ENCODE results near the gene CCDC70. TPM values are rescaled to one million over a fixed set of nuclear protein-coding genes. Genes with fewer than 3 reads are reported as not detected.

Gene CCDC70
- total RNA-seq, 1 experiment from 2014 or later: not detected

- no peak for TF ChIP-seq CTCF (conservative IDR thresholded peaks at IDR 0.05; ENCODE audit: low read depth, low read length)
- TF ChIP-seq EZH2 (IDR thresholded peaks at IDR 0.05; ENCODE audit: borderline replicate concordance, low read depth, low read length, poor library complexity, severe bottlenecking): no peak
- CTCF ChIA-PET: no interaction called here
- Histone ChIP-seq H3K4me3 (ENCODE audit: low read depth, low read length, poor library complexity, severe bottlenecking) (no peak overlapping the region), H3K9me3 (ENCODE audit: low read depth, low read length, poor library complexity, severe bottlenecking) (no peaks in the 10 kb centered on the region), H3K4me1 (ENCODE audit: insufficient read depth, low read length, poor library complexity, severe bottlenecking) (no peaks in the 10 kb centered on the region), H3K27me3 (replicated peaks; ENCODE audit: insufficient read depth, low read depth, low read length, poor library complexity) (peaks cover 5% of the 10 kb centered on the region), H3K36me3 (ENCODE audit: insufficient read depth, low read length, poor library complexity, severe bottlenecking) (no peaks in the 10 kb centered on the region), H3K27ac (ENCODE audit: low read depth, low read length, poor library complexity, severe bottlenecking) (no peak overlapping the region)
- BruUV-seq (replicated peaks): no TSS peak
- no peak for DNase-seq (ENCODE audit: low spot score)
- intact Hi-C loops (cut with micrococcal nuclease; ENCODE audit: unreplicated experiment): no loop called here
- POLR2A ChIA-PET (ENCODE audit: low non-redundant PET): no interaction called here
These were observed 8.8 kb downstream of the CCDC70 start for GRCh38 chr13:51870616-51871015.

GRCh38 chr13:51873117-51873798, 11.5 kb downstream of the CCDC70 start:
- no peak for TF ChIP-seq EZH2 (IDR thresholded peaks at IDR 0.05; ENCODE audit: borderline replicate concordance, low read depth, low read length, poor library complexity, severe bottlenecking)
- no peaks in the 10 kb centered on the region for H3K4me1 ChIP-seq (ENCODE audit: insufficient read depth, low read length, poor library complexity, severe bottlenecking)
- BruUV-seq (replicated peaks): no TSS peak
- ChIA-PET CTCF (interaction anchor here (0.7 kb wide), 1 partner anchor 20 kb away, joined by 4 read pairs; no protein-coding TSS in a partner anchor), POLR2A (ENCODE audit: low non-redundant PET) (no interaction called here)
- intact Hi-C loops (cut with micrococcal nuclease; ENCODE audit: unreplicated experiment): no loop called here
- peaks cover 5% of the 10 kb centered on the region for H3K27me3 ChIP-seq (replicated peaks; ENCODE audit: insufficient read depth, low read depth, low read length, poor library complexity)
- no peaks in the 10 kb centered on the region for H3K36me3 ChIP-seq (ENCODE audit: insufficient read depth, low read length, poor library complexity, severe bottlenecking)
- no peak overlapping the region for H3K27ac ChIP-seq (ENCODE audit: low read depth, low read length, poor library complexity, severe bottlenecking)
- DNase-seq (ENCODE audit: low spot score): no peak
- H3K4me3 ChIP-seq (ENCODE audit: low read depth, low read length, poor library complexity, severe bottlenecking): no peak overlapping the region
- H3K9me3 ChIP-seq (ENCODE audit: low read depth, low read length, poor library complexity, severe bottlenecking): no peaks in the 10 kb centered on the region

- BruUV-seq (replicated peaks): no TSS peak
- H3K9me3 ChIP-seq (ENCODE audit: low read depth, low read length, poor library complexity, severe bottlenecking): no peaks in the 10 kb centered on the region
- intact Hi-C loops (cut with micrococcal nuclease; ENCODE audit: unreplicated experiment): no loop called here
- DNase-seq (ENCODE audit: low spot score): no peak
- no peaks in the 10 kb centered on the region for H3K36me3 ChIP-seq (ENCODE audit: insufficient read depth, low read length, poor library complexity, severe bottlenecking)
- no peak for TF ChIP-seq EZH2 (IDR thresholded peaks at IDR 0.05; ENCODE audit: borderline replicate concordance, low read depth, low read length, poor library complexity, severe bottlenecking)
- peaks cover 5% of the 10 kb centered on the region for H3K27me3 ChIP-seq (replicated peaks; ENCODE audit: insufficient read depth, low read depth, low read length, poor library complexity)
- H3K27ac ChIP-seq (ENCODE audit: low read depth, low read length, poor library complexity, severe bottlenecking): no peak overlapping the region
- ChIA-PET POLR2A (ENCODE audit: low non-redundant PET) (no interaction called here), CTCF (interaction anchor here (0.7 kb wide), 1 partner anchor 19 kb away, joined by 4 read pairs; no protein-coding TSS in a partner anchor)
- H3K4me1 ChIP-seq (ENCODE audit: insufficient read depth, low read length, poor library complexity, severe bottlenecking): no peaks in the 10 kb centered on the region
- H3K4me3 ChIP-seq (ENCODE audit: low read depth, low read length, poor library complexity, severe bottlenecking): no peak overlapping the region
These were observed 12.1 kb downstream of the CCDC70 start for GRCh38 chr13:51873837-51874236.

- no peak overlapping the region for H3K4me3 ChIP-seq (ENCODE audit: low read depth, low read length, poor library complexity, severe bottlenecking)
- ChIA-PET CTCF (no interaction called here), POLR2A (ENCODE audit: low non-redundant PET) (no interaction called here)
- no peak overlapping the region for H3K27ac ChIP-seq (ENCODE audit: low read depth, low read length, poor library complexity, severe bottlenecking)
- no peaks in the 10 kb centered on the region for H3K9me3 ChIP-seq (ENCODE audit: low read depth, low read length, poor library complexity, severe bottlenecking)
- BruUV-seq (replicated peaks): no TSS peak
- intact Hi-C loops (cut with micrococcal nuclease; ENCODE audit: unreplicated experiment): no loop called here
- H3K4me1 ChIP-seq (ENCODE audit: insufficient read depth, low read length, poor library complexity, severe bottlenecking): no peaks in the 10 kb centered on the region
- no peak for TF ChIP-seq EZH2 (IDR thresholded peaks at IDR 0.05; ENCODE audit: borderline replicate concordance, low read depth, low read length, poor library complexity, severe bottlenecking)
- TF ChIP-seq CTCF (conservative IDR thresholded peaks at IDR 0.05; ENCODE audit: low read depth, low read length): no peak
- H3K27me3 ChIP-seq (replicated peaks; ENCODE audit: insufficient read depth, low read depth, low read length, poor library complexity): peaks cover 5% of the 10 kb centered on the region
- H3K36me3 ChIP-seq (ENCODE audit: insufficient read depth, low read length, poor library complexity, severe bottlenecking): no peaks in the 10 kb centered on the region
- no peak for DNase-seq (ENCODE audit: low spot score)
These were observed 12.9 kb downstream of the CCDC70 start for GRCh38 chr13:51874651-51875050.
